Upper lobe of right lung (tissue), 1 donor: ENCODE data around the gene IL36B. TPM values are rescaled to one million over a fixed set of nuclear protein-coding genes. Genes with fewer than 3 reads are reported as not detected.

Source experiments
- ATAC-seq: fragments of 200-7000 bp; cut with Tn5 transposase; one replicate; pipeline ENCODE4 v1.9.1; 2020; ENCODE audit warnings: mild to moderate bottlenecking, moderate library complexity
- DNase-seq: peaks from one replicate; pipeline ENCODE4 v3.0.0-alpha.2; 2020
- H3K27ac ChIP-seq: fragments of 200-600 bp; one replicate; pipeline ENCODE4 v1.8.0; 2022
- H3K27me3 ChIP-seq: fragments of 200-600 bp; one replicate; pipeline ENCODE4 v1.8.0; 2022; ENCODE audit warnings: mild to moderate bottlenecking
- H3K36me3 ChIP-seq: fragments of 200-600 bp; one replicate; pipeline ENCODE4 v1.8.0; 2022
- H3K4me1 ChIP-seq: fragments of 200-600 bp; one replicate; pipeline ENCODE4 v1.8.0; 2022
- H3K4me3 ChIP-seq: fragments of 200-600 bp; one replicate; pipeline ENCODE4 v1.8.0; 2022; ENCODE audit warnings: mild to moderate bottlenecking
- H3K9me3 ChIP-seq: fragments of 200-600 bp; one replicate; pipeline ENCODE4 v1.8.0; 2022
- CTCF ChIP-seq: fragments of 200-600 bp; IDR thresholded peaks from one replicate; pipeline ENCODE4 v1.8.0; 2022; ENCODE audit warnings: antibody characterized with exemption
- intact Hi-C: fragments of 100-400 bp; cut with DNase I; formaldehyde crosslinking; loops from one replicate; pipeline ENCODE4 v1.11.0; 2022
- total RNA-seq: library from RNA; stranded (reverse); fragmentation: NEBNext Ultra II Directional; extraction: Animal tissue kit (Norgen Biotek cat#: 25700); gene quantifications from one replicate; pipeline ENCODE4 v1.2.1, GENCODE V29; 2021
- donor health status: DM: no; HTN: yes; CAD: no; lungs with severe emphysema.

Gene IL36B
- total RNA-seq, 1 donor from 2014 or later, result not detected

- DNase-seq (no peak), ATAC-seq (no peak)
- TF ChIP-seq CTCF, result no peak
- Histone ChIP-seq H3K27me3 (no peaks in the 10 kb centered on the region), H3K9me3 (no peaks in the 10 kb centered on the region), H3K36me3 (no peaks in the 10 kb centered on the region), H3K27ac (no peak overlapping the region), H3K4me1 (peaks cover 7% of the 10 kb centered on the region), H3K4me3 (no peak overlapping the region)
- intact Hi-C loops, result no loop called here
These were observed 22.4 kb upstream of the IL36B start for GRCh38 chr2:113075030-113075429.

DNA sequence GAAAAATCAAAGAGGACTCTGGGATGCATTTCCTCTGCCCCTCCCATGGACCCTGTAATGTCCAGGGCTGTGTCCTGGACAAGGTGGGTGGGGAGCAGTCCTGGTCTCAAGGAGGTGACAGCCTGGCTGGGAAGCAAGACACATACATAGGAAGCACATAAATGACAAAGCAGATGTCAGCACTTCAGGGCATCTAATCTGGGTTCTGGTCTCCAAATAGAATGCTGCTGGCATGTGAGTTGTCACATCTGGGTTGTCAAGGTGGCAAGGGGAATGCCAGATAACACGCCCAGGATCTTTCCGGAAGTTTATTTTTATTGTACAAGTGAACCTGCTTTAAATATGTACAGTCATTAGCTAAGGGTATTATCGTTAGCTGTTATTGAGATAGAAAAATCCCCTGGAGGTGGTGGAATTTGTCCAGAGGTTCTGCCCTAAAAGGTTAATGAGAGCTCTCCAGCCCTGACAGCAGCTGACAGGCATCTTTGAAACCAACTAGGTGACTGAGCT, 20.7 kb upstream of the IL36B start:
- TF ChIP-seq CTCF, result no peak
- H3K27ac ChIP-seq, result no peak overlapping the region
- H3K36me3 ChIP-seq, result no peaks in the 10 kb centered on the region
- ATAC-seq (no peak), DNase-seq (no peak)
- H3K4me1 ChIP-seq, result peaks cover 6% of the 10 kb centered on the region
- intact Hi-C loops, result no loop called here
- H3K4me3 ChIP-seq, result no peak overlapping the region
- H3K27me3 ChIP-seq, result no peaks in the 10 kb centered on the region
- H3K9me3 ChIP-seq, result no peaks in the 10 kb centered on the region

- intact Hi-C loops, result no loop called here
- Histone ChIP-seq H3K9me3 (no peaks in the 10 kb centered on the region), H3K36me3 (no peaks in the 10 kb centered on the region), H3K4me1 (no peaks in the 10 kb centered on the region), H3K27me3 (no peaks in the 10 kb centered on the region), H3K27ac (no peak overlapping the region), H3K4me3 (no peak overlapping the region)
- ATAC-seq (no peak), DNase-seq (no peak)
- no peak for TF ChIP-seq CTCF
These were observed 19.9 kb upstream of the IL36B start for GRCh38 chr2:113072584-113072983.

GRCh38 chr2:113070606-113070975, 17.9 kb upstream of the IL36B start:
- intact Hi-C loops, result no loop called here
- no peak for ATAC-seq
- Histone ChIP-seq H3K4me1 (no peaks in the 10 kb centered on the region), H3K4me3 (no peak overlapping the region), H3K36me3 (no peaks in the 10 kb centered on the region), H3K9me3 (no peaks in the 10 kb centered on the region), H3K27ac (no peak overlapping the region), H3K27me3 (no peaks in the 10 kb centered on the region)
- no peak for DNase-seq
- TF ChIP-seq CTCF, result no peak

DNA sequence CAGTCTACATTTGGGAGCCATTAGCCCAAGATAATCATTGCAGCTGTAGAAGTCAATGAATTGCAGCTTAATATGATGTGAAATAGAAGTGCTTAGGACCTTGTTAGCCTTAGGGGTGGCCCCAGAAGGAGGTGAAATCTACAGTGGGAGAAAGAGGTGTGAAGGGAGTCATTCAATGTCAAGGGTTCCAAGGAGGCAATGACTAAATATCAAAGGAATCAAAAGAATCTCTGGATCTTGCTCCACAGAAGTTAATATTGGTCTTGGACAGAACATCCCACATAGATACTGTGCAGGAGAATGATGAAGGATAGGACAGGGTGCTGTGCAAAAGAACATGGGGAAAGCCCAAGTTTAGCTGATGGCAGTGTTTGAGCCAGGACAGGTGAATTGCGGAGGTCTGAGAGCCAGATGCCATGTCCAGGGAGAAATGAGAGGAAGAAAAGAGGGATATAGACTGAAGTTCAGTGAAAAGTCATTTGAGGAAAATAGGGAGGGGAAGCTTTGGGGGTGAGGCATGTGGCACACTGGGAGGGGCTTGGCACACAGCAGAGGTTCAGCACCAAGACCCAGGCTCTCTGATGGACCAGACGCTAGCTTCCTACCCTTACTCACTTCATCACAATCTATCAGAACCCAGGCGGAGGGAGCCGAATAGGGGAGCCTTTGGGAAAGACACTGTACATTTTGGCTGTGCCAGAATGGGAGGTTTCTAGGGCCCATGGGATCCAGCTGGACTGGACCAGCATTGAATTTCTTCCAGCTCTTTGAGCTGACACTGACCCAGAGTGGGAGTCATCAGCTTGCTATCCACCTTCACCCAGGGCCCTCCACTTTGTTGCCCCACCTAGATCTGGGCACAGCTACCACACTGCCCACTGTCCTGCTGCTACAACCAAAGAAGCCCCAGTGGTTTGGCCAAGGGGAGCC, 17.3 kb upstream of the IL36B start:
- no peaks in the 10 kb centered on the region for H3K4me1 ChIP-seq
- no peak for TF ChIP-seq CTCF
- no peaks in the 10 kb centered on the region for H3K36me3 ChIP-seq
- no peaks in the 10 kb centered on the region for H3K27me3 ChIP-seq
- no peak for DNase-seq
- ATAC-seq, result no peak
- H3K9me3 ChIP-seq, result no peaks in the 10 kb centered on the region
- H3K27ac ChIP-seq, result no peak overlapping the region
- intact Hi-C loops, result no loop called here
- no peak overlapping the region for H3K4me3 ChIP-seq
